NCI-H2227 (cell line): ENCODE measurements around the gene ARHGAP24.

Source experiments
- DNase-seq: peaks from one replicate; lab custom pipeline; 2025; ENCODE audit not compliant: unreplicated experiment; lab: John Stamatoyannopoulos, UW

ARHGAP24 gene

GRCh38 chr4:85686398-85686797 lies 211.4 kb downstream of the ARHGAP24 start:
- DNase-seq, result no peak

- DNase-seq, result no peak
Measured at GRCh38 chr4:85688055-85688740, 213.2 kb downstream of the ARHGAP24 start.

GRCh38 chr4:85696661-85697060 lies 221.7 kb downstream of the ARHGAP24 start:
- no peak for DNase-seq

DNA sequence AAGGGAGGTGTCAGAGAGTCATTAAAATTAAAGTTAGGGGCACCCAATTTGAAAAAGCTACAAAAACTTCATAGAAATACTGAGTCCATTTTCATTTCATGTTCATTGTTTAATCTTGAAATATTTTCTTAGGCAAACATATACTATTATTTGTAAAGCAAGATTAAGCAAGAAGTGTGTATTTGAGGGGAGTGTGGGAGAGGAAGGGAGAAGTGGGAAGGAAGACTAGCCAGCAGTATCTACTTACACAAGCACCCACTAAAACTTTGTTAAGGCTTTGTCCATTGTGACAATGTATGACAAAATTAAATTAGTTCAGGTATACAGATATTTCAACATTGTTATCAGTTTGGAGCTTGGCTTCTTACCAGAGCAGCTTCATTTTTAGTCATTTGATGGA lies 222.9 kb downstream of the ARHGAP24 start:
- DNase-seq, result no peak

GRCh38 chr4:85700362-85700761 lies 225.4 kb downstream of the ARHGAP24 start:
- DNase-seq, result no peak

DNA sequence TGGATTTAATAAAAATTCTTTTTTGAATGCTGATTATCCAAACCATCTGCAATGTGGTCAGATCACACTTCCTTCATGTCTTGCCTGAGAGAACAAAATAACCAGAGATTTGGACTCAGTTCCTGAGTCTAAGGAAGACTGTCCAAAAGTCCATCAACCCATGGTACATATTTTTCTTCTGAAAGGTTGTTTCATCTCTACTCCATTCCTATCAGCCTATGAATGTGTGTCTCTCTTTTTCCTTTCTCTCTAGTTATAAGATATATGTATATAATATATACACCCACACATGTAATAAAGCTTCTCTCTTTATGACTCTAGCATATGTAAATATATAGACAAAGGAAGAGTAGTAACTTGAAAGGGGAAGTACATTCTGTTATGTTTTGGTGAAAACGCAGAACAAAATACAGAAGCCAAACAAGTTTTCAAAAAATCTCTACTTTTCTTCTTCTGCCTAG lies 226.9 kb downstream of the ARHGAP24 start:
- DNase-seq, result no peak

DNA sequence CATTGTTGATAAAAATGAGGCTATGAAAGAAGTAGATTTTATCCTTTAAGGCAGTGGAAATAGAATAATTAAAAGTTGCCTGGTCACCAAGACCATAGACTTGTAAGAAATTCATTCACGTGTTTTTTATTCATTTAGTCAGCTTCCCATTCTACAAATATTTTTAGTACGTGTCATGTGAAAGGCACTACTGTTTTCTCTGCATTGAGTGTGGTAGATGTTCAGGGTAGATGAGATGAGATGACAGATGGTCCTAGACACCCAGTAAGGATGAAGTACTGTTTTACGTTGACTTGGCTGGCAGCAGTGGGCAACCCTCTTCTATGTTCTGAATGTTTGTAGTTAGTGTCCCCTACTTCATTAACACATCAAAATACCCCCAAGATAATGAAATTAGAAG lies 228.1 kb downstream of the ARHGAP24 start:
- DNase-seq, result no peak

GRCh38 chr4:85707611-85708010 lies 232.7 kb downstream of the ARHGAP24 start:
- DNase-seq, result no peak

DNA sequence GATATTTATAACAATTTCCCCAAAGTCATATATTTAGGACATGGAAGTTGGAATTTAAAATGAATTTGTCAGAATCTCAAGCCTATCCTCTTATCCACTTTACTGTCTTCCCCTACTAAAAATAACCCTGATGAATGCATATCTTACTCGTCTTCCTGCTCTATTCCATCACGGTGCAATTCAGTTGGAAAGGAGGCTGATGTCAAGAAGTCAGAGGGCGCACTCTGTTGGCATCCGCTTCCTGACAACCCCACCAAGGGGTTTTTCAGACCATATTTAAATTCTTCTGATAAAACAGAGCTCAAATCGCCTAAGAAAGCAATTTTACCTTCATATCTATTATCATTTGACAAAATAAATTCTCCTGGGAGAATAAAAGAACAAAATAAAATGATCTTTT lies 233.5 kb downstream of the ARHGAP24 start:
- DNase-seq, result no peak

DNA sequence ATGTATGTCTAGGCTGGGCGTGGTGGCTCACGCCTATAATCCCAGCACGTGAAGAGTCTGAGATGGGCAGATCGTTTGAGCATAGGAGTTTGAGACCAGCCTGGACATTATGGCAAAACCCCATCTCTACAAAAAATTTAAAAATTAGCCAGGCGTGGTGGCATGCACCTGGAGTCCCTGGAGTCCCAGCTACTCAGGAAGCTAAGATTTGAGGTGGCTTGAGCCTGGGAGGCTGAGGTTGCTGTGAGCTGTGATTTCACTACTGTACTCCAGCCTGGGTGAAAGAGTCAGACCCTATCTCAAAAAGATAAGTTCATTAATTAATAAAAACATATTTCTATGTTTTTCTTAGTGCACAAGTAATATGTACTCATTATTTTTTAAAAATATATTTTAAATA lies 238.1 kb downstream of the ARHGAP24 start:
- no peak for DNase-seq

DNA sequence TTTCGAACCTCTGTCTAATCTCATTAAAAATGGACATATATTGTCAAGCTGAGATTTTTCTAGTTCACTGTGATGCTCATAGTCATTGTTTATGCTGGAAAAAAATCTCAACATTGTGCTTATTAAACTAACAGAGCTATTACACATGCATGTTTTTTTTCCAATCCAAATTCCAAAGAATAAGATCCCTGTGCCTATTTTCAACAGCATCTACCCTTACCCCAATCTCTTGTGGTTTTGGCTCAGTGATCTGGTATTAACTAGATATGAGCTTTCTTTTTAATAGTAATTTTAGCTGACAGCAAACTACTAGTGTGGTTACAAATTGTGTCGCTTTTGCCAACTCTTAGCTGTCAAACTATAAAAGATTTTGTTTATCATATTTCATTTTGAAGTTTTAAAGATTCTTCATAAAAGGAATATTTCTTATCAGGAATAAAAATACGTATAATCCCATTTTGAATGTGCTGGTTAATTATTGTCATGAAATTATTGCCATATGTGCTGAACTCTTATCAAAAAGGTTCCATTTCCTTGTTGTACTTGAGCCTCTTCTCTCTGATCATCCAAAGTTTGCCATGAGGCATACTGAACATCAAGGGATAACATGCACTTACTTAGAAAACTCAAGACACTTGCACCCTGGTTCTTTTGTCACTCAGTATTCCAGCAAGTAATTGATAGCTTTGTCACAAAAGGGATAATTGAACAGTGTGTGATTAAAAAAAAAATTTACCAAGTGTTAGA lies 241.2 kb downstream of the ARHGAP24 start:
- DNase-seq, result no peak

DNA sequence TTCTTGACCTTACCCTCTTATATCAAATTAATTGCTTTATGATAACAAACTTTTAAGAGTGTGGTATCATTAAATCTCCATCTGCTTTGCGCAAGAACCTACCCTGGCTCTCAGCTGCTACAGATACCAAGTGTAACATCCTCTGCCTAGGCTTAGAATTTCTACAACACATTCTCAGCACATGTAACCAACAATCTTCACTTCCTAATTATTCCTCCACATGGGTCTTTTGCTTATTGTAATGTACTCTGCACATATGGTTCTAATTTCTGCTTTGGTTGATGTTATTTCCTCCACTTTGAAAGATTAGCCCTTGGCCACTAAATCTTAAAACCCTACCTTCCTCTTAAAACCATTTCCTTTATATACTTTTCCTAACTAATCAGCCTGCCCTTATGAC lies 242.4 kb downstream of the ARHGAP24 start:
- DNase-seq, result no peak

DNA sequence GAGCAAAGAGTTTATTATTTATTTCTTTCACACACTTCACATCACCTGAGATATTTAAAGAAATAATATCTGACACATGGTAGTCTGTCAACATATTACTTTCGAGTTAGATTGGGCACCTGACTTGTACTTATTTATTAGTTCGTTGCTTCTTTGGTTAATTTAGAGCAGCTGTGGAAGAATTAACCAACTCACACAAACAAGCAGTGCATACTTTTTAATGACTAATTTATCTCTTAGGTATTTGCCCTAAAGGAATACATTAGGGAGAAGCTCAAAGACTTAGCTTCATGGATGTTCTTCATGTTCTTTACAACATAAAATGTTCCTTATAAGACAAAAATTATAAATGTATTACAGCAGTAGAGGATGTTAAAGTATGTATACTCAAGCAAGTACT lies 242.9 kb downstream of the ARHGAP24 start:
- no peak for DNase-seq

- no peak for DNase-seq
Measured at GRCh38 chr4:85720735-85721134, 245.8 kb downstream of the ARHGAP24 start.

DNA sequence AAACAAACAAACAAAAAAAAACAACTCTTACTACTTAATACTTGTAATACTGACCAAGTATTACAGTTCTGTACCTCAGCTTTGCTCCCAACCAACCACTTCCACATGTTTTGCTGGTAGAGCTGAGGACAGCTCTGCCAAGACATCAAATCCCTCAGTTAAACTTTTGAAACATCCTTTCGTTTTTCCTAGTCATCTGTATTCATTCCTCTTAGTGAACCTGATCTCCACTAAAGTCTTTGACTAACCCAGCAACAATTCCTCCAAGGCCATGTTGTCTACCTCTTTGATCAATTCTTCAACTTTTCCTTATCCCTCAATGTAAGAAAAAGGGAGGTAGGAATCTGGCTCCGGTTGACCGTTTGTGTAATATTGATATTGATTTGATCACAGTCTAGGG lies 247.5 kb downstream of the ARHGAP24 start:
- DNase-seq, result no peak

- no peak for DNase-seq
Measured at GRCh38 chr4:85722807-85723206, 247.9 kb downstream of the ARHGAP24 start.

GRCh38 chr4:85724791-85725563 lies 250.0 kb downstream of the ARHGAP24 start:
- no peak for DNase-seq

DNA sequence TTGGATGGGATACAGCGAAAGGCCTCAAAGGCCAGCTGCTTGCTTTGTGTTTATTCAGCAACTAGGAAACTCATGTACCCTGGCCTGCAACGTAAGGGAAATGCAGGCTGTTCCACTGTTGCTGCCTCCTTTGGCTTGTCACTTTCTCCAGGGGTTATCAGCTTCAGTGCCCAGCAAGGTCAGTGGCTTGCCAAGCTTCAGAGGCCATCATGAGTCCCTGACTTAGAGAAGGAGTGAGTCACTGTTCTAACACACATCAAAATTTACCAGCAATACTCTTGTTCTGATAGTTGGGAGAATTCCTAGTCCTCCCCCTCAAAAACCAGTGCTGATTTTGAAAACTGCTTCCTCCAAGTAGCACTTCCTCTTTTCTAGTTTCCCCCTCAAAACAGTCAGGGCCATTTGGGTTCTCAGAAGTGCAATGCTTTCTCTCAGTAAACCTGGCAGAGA lies 250.8 kb downstream of the ARHGAP24 start:
- DNase-seq, result no peak

GRCh38 chr4:85726555-85726954 lies 251.6 kb downstream of the ARHGAP24 start:
- DNase-seq, result no peak

GRCh38 chr4:85728464-85728863 lies 253.5 kb downstream of the ARHGAP24 start:
- no peak for DNase-seq

DNA sequence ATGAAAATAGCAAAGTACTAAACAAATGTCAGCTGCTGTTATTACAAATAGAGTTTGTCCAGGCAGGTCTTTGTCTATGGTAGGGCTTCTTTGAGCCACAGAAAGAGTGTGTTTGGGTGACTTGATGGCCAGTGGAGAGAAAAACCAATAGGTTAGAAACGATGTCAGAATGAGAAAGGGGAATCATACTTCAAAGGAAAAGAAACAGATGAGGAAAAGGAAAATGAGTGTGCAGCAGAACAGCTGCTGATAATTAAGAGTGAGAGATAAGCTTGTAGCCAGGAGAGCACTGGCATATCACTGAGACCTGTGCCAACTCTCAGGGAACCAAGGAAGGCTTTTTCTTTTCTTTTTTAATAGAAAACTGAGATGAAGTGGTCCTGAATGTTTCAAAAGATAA lies 257.2 kb downstream of the ARHGAP24 start:
- DNase-seq, result no peak

GRCh38 chr4:85733798-85734197 lies 258.8 kb downstream of the ARHGAP24 start:
- DNase-seq, result no peak
